Osteocyte (in vitro differentiated cells): ENCODE results near the gene MAEA. TPM values are rescaled to one million over a fixed set of nuclear protein-coding genes. Genes with fewer than 3 reads are reported as not detected.

Experiments used
- DNase-seq: peaks from one replicate; pipeline ENCODE4 v3.0.0; 2021; ENCODE audit warnings: mixed read lengths; ENCODE audit not compliant: unreplicated experiment; ENCODE audit errors: extremely low spot score
- H3K27ac Mint-ChIP-seq: one replicate; pipeline ENCODE4 v1.8.0; 2021; ENCODE audit warnings: mild to moderate bottlenecking, mixed read lengths; ENCODE audit not compliant: unreplicated experiment
- H3K27me3 Mint-ChIP-seq: one replicate; pipeline ENCODE4 v1.8.0; 2021; ENCODE audit warnings: mixed read lengths; ENCODE audit not compliant: unreplicated experiment
- H3K36me3 Mint-ChIP-seq: one replicate; pipeline ENCODE4 v1.8.0; 2021; ENCODE audit warnings: mixed read lengths; ENCODE audit not compliant: unreplicated experiment
- H3K4me1 Mint-ChIP-seq: one replicate; pipeline ENCODE4 v1.8.0; 2021; ENCODE audit warnings: mixed read lengths; ENCODE audit not compliant: unreplicated experiment
- H3K4me3 Mint-ChIP-seq: one replicate; pipeline ENCODE4 v1.8.0; 2021; ENCODE audit warnings: mild to moderate bottlenecking, moderate library complexity, mixed read lengths; ENCODE audit not compliant: unreplicated experiment
- H3K9me3 Mint-ChIP-seq: one replicate; pipeline ENCODE4 v1.8.0; 2021; ENCODE audit warnings: mixed read lengths; ENCODE audit not compliant: unreplicated experiment
- total RNA-seq: library from RNA; stranded (reverse); gene quantifications from 2 replicates; pipeline ENCODE4 v1.2.1, GENCODE V29; 2021
- TF ChIP-seq, protein P1 (sequence below): fragments of 200-600 bp; sonication (generic); IDR thresholded peaks from 2 replicates; pipeline ENCODE4 v1.5.0; 2021; ENCODE audit warnings: antibody characterized with exemption, mild to moderate bottlenecking, moderate library complexity

MAEA gene
- total RNA-seq, 1 donor from 2014 or later, result 62.9 TPM

DNA sequence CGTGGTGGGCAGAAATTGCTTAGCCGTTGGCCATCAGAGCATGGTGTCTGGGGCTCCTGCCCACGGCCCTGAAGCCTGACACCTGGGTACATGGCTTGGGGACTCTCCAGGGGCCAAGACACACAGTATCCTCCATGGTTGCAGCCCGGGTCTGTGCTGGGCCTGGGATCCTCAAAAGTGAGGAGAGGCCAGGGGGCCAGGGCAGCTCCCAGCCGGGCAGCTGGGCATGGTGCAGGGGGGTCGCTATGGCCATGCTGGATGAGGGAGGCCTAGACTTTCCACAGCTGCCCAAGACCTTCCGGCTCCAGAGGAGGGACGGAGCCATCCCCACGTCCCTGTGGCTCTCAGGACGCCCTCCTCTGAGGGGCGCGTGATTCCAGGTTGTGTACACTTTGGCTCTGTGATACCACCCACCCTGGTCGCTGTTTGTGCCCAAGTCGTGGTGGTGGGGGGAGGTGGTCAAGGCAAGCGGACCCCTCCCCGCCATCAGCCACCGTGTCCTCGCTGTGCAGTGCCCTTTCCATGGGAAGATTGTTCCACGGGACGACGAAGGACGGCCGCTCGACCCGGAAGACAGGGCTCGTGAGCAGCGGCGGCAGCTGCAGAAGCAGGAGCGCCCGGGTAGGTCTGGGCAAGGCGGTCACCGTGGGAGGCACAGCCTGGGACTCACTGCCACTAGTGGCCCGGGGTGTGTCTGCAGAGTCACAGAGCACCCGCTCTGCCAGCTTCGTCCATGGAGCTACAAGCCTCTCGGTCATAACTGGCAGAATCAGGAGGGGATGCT, 90.9 kb downstream of the MAEA start:
- DNase-seq, result no peak
- H3K27ac Mint-ChIP-seq, result no peak overlapping the region
- H3K36me3 Mint-ChIP-seq, result no peaks in the 10 kb centered on the region
- H3K9me3 Mint-ChIP-seq, result no peaks in the 10 kb centered on the region
- no peak overlapping the region for H3K4me3 Mint-ChIP-seq
- no peaks in the 10 kb centered on the region for H3K4me1 Mint-ChIP-seq
- TF ChIP-seq, protein P1, sequence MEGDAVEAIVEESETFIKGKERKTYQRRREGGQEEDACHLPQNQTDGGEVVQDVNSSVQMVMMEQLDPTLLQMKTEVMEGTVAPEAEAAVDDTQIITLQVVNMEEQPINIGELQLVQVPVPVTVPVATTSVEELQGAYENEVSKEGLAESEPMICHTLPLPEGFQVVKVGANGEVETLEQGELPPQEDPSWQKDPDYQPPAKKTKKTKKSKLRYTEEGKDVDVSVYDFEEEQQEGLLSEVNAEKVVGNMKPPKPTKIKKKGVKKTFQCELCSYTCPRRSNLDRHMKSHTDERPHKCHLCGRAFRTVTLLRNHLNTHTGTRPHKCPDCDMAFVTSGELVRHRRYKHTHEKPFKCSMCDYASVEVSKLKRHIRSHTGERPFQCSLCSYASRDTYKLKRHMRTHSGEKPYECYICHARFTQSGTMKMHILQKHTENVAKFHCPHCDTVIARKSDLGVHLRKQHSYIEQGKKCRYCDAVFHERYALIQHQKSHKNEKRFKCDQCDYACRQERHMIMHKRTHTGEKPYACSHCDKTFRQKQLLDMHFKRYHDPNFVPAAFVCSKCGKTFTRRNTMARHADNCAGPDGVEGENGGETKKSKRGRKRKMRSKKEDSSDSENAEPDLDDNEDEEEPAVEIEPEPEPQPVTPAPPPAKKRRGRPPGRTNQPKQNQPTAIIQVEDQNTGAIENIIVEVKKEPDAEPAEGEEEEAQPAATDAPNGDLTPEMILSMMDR, result no peak
- no peaks in the 10 kb centered on the region for H3K27me3 Mint-ChIP-seq

DNA sequence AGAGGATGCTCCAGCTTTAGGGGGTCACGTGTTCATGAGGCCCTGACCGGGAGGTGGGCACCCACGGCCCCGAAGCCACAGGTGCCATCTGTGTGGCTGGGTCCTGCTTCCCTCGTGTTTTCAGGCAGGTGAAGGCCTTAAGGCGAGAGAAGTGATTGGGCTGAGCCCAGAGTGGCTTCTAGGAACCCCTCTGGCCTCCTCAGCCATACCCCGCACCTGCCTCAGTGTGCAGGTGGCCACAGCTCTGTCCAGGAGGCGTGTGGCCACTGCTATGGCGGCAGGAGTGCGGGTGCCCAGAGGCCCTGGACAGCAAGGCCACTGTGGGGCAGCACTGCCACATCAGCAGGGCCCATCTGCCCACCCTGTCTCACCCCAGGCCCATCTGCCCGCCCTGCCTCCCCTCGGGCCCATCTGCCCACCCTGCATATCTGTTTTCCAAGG, 91.5 kb downstream of the MAEA start:
- TF ChIP-seq, protein P1, result no peak
- no peak overlapping the region for H3K4me3 Mint-ChIP-seq
- DNase-seq, result no peak

DNA sequence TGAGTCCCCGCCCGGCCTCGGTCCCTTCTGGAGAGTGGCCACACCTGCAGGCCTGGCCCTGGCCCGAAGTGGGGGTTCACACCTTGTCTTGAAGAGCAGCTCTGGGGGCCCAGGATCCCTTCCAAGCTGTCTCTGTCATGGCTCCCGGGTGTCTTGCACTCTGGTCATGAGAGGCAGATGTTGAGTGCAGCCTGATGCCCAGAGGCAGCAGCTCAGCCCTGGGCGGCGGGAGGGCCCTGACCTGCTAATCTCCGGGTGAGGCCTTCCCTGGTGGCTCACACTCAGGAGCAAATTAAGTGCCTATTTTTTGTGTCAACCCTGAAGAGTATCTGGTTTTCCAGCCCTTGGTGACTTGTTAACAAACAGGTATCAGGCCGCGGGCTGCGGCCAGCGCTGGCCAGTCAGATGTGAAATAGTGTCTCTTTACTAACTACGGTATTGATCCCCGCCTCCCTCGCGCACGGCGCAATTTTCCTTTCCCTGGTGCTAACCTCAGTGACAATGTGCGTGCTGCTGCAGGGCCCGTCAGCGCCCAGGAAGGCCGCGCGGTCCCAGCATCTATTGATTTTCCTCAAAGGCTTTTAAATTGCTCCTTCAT, 92.4 kb downstream of the MAEA start:
- TF ChIP-seq, protein P1, result no peak
- Mint-ChIP-seq H3K9me3 (no peaks in the 10 kb centered on the region), H3K4me3 (no peak overlapping the region), H3K36me3 (peaks cover 6% of the 10 kb centered on the region), H3K27me3 (no peaks in the 10 kb centered on the region), H3K27ac (no peak overlapping the region), H3K4me1 (no peaks in the 10 kb centered on the region)
- DNase-seq, result no peak

More for the DNA sequence above, 91.5 kb downstream of the MAEA start:
- Mint-ChIP-seq H3K4me1 (no peaks in the 10 kb centered on the region), H3K27ac (no peak overlapping the region), H3K27me3 (no peaks in the 10 kb centered on the region), H3K9me3 (no peaks in the 10 kb centered on the region), H3K36me3 (peaks cover under 1% of the 10 kb centered on the region)

DNA sequence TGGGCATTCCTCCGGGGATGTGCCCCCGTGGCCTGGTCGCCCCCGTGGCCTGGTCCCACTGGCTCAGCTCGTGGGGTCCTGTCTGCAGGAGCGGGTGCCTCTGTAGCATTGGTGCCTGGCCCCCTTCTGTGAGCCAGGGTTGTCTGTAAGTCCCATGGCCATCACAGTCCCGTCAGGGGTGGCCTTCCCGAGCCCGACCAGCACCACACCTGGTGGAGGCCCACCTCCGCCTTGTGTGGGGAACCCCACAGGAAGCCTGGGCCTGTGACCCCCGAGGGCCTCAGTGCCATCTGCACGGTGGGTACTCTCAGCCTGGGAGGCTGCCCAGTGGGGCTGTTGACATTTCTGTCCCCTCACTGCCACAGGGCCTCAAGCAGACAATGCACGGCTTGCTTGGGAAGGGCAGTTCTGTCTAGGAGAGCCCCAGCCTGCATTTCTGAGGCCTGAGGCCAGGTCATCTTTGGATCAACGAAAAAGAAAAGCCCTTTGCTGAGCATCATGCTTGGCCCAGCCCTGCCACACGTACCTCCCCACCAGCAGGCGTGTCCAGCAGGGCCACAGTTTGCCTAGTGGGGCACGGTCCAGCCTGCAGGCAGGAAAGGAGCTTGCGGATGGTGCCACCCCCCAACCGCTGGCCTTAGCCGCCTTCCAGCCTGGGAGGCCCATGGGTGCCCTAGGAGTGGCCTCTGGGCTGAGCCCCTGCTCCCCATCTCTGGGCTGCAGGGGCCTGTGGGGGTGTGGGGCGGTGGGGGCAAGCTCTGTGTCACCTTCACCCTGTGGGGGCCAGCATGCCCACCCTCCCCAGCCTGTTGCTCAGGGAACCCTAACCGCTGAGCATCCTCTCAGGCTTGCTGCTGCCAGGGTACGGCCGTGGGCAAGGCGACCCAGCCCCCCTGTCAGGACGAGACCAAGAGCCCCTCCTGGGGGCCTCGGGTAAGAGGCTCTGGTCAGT, 93.4 kb downstream of the MAEA start:
- TF ChIP-seq, protein P1, result no peak
- Mint-ChIP-seq H3K27ac (no peak overlapping the region), H3K4me1 (no peaks in the 10 kb centered on the region), H3K36me3 (peaks cover 13% of the 10 kb centered on the region), H3K9me3 (peaks cover 6% of the 10 kb centered on the region), H3K27me3 (no peaks in the 10 kb centered on the region), H3K4me3 (no peak overlapping the region)
- no peak for DNase-seq
